Endodermal cell (in vitro differentiated cells): ENCODE results near the gene SENP6. TPM values are rescaled to one million over a fixed set of nuclear protein-coding genes. Genes with fewer than 3 reads are reported as not detected.
"Not testable (repeated sequence)": the region's sequence is repeated elsewhere in the genome, so short reads cannot be mapped to it uniquely, and the experiment has no call there.

Experiments used
- DNase-seq: peaks from one replicate; pipeline ENCODE4 v3.0.0-alpha.2; 2017
- H3K27ac ChIP-seq: 2 replicates; pipeline ENCODE4 v1.5.1; 2013; ENCODE audit warnings: mild to moderate bottlenecking, low read depth, low read length, moderate library complexity
- H3K27me3 ChIP-seq: 2 replicates; pipeline ENCODE4 v1.6.1; 2013; ENCODE audit warnings: mild to moderate bottlenecking, low read length, moderate library complexity; ENCODE audit not compliant: insufficient read depth, control insufficient read depth, poor library complexity, severe bottlenecking
- H3K36me3 ChIP-seq: 2 replicates; pipeline ENCODE4 v1.7.0; 2013; ENCODE audit warnings: mild to moderate bottlenecking, low read length, moderate library complexity; ENCODE audit not compliant: control insufficient read depth, insufficient read depth
- H3K4me1 ChIP-seq: one replicate; pipeline ENCODE4 v1.7.0; 2013; ENCODE audit warnings: low read length; ENCODE audit not compliant: control insufficient read depth, insufficient read depth
- H3K4me3 ChIP-seq: 2 replicates; pipeline ENCODE4 v1.5.1; 2013; ENCODE audit warnings: mild to moderate bottlenecking, low read length, moderate library complexity
- H3K9ac ChIP-seq: 2 replicates; pipeline ENCODE4 v1.6.1; 2013; ENCODE audit warnings: mild to moderate bottlenecking, low read length, moderate library complexity; ENCODE audit not compliant: poor library complexity, severe bottlenecking; ENCODE audit errors: extremely low read depth
- H3K9me3 ChIP-seq: 2 replicates; pipeline ENCODE4 v1.6.1; 2013; ENCODE audit warnings: mild to moderate bottlenecking, low read length, moderate library complexity; ENCODE audit not compliant: control insufficient read depth
- H3K27ac Mint-ChIP-seq: 2 replicates; pipeline ENCODE4 v1.8.0; 2020; ENCODE audit warnings: mixed read lengths
- H3K27me3 Mint-ChIP-seq: 2 replicates; pipeline ENCODE4 v1.8.0; 2021; ENCODE audit warnings: mild to moderate bottlenecking, mixed read lengths; ENCODE audit not compliant: insufficient read depth
- H3K36me3 Mint-ChIP-seq: 2 replicates; pipeline ENCODE4 v1.8.0; 2020; ENCODE audit warnings: low read depth, mixed read lengths
- H3K4me1 Mint-ChIP-seq: 2 replicates; pipeline ENCODE4 v1.8.0; 2020; ENCODE audit warnings: mixed read lengths
- H3K4me3 Mint-ChIP-seq: 2 replicates; pipeline ENCODE4 v1.8.0; 2020; ENCODE audit warnings: mild to moderate bottlenecking, moderate library complexity, mixed read lengths
- H3K9me3 Mint-ChIP-seq: 2 replicates; pipeline ENCODE4 v1.8.0; 2020; ENCODE audit warnings: mild to moderate bottlenecking, mixed read lengths
- WGBS, 2 experiments: methylation state at CpG; one replicate each; pipeline versions ENCODE4 v1.1.5 to v1.1.7; 2013; ENCODE audit warnings: missing lambda C conversion rate in 2 of 2, mixed read lengths in 1 of 2; ENCODE audit not compliant: insufficient coverage in 1 of 2, insufficient read length in 1 of 2; 5-methylcytosine and 5-hydroxymethylcytosine counted together
- total RNA-seq, 2 donors: library from RNA; stranded (reverse); fragmentation: NEBNext Ultra II Directional in 1 of 2; extraction: Animal tissue kit (Norgen Biotek cat#: 25700) in 1 of 2; gene quantifications; 2 replicates in 1 of 2; 3 replicates in 1 of 2; pipeline ENCODE4 v1.2.1, GENCODE V29; 2021
- TF ChIP-seq, protein P1 (sequence below): fragments of 200-600 bp; sonication (generic); conservative IDR thresholded peaks from 2 replicates; pipeline ENCODE4 v1.5.0; 2021; ENCODE audit warnings: antibody characterized with exemption, mild to moderate bottlenecking

SENP6 gene
- total RNA-seq, 2 donors from 2014 or later, result 101 to 113 TPM

DNA sequence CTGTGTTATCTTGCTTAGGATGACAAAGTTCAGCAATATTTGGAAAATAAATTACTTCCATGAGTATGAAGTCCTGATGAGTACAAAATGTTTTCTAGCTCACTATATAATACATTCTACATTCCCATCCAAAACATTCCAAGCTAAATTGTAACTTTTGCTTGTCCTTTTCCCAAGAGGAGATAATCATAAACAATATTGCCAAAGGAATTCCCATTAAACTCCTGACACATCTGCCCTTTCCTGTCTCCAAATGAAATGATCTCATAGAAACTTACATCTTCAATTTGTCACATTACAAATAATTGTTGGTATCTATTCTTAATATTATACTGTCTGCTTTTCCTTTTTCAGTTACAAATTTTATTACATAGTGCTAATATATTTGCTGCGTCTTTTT lies 20.4 kb upstream of the SENP6 start:
- no peaks in the 10 kb centered on the region for H3K36me3 Mint-ChIP-seq
- TF ChIP-seq, protein P1, sequence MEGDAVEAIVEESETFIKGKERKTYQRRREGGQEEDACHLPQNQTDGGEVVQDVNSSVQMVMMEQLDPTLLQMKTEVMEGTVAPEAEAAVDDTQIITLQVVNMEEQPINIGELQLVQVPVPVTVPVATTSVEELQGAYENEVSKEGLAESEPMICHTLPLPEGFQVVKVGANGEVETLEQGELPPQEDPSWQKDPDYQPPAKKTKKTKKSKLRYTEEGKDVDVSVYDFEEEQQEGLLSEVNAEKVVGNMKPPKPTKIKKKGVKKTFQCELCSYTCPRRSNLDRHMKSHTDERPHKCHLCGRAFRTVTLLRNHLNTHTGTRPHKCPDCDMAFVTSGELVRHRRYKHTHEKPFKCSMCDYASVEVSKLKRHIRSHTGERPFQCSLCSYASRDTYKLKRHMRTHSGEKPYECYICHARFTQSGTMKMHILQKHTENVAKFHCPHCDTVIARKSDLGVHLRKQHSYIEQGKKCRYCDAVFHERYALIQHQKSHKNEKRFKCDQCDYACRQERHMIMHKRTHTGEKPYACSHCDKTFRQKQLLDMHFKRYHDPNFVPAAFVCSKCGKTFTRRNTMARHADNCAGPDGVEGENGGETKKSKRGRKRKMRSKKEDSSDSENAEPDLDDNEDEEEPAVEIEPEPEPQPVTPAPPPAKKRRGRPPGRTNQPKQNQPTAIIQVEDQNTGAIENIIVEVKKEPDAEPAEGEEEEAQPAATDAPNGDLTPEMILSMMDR, result no peak

DNA sequence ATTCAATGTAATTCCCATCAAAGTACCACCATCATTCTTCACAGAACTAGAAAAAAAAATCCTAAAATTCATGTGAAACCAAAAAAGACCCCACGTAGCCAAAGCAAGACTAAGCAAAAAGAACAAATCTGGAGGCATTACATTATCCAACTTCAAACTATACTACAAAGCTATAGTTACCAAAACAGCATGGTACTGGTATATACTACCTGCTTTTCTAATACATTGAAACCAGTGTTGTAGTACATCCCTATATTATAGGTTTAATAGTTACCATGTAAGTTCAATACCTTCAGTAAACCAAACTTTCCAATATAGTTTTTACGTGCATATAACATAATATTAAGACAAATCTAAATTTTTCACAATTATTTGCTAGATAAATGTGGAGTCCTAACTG lies 17.1 kb upstream of the SENP6 start:
- not testable (repeated sequence) for H3K9ac ChIP-seq, H3K36me3 Mint-ChIP-seq, H3K36me3 ChIP-seq, H3K27me3 Mint-ChIP-seq, H3K27ac Mint-ChIP-seq, H3K4me1 ChIP-seq, H3K4me3 Mint-ChIP-seq, DNase-seq, H3K4me1 Mint-ChIP-seq, H3K9me3 Mint-ChIP-seq, H3K9me3 ChIP-seq, H3K4me3 ChIP-seq, H3K27me3 ChIP-seq, H3K27ac ChIP-seq
- 86 to 100% methylated on average over 1 of the region's 2 CpGs for WGBS, 2 experiments

More for the DNA sequence above, 20.4 kb upstream of the SENP6 start:
- no peak for DNase-seq
- no CpG with 5 or more reads among the region's 1 CpG for WGBS, 2 experiments
- peaks cover 1% of the 10 kb centered on the region for H3K27me3 Mint-ChIP-seq
- Histone ChIP-seq H3K4me1 (no peaks in the 10 kb centered on the region), H3K27me3 (no peaks in the 10 kb centered on the region), H3K9me3 (peaks cover 7% of the 10 kb centered on the region), H3K27ac (no peak overlapping the region), H3K9ac (no peak overlapping the region), H3K36me3 (no peaks in the 10 kb centered on the region), H3K4me3 (no peak overlapping the region)
- H3K9me3 Mint-ChIP-seq, result peaks cover 3% of the 10 kb centered on the region
- peaks cover 3% of the 10 kb centered on the region for H3K4me1 Mint-ChIP-seq
- H3K27ac Mint-ChIP-seq, result no peak overlapping the region
- no peak overlapping the region for H3K4me3 Mint-ChIP-seq

DNA sequence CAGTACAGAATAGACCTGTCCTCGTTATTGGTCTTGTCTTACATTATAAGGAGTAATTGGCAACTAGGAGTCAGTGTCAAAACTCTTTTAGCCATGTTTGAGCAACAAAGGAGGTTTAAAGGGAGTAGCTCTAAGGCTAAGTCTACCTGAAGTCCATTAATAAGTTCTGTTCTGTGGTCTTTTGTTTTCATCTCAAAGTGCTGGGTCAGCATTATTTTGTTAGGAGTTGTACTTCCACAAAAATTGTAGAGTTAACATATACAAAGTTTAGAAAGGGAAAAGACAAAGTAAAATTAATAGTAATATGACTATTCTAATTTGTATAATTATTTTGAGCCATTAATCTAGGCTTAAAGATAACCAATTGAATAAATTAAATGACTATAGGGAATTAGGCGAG lies 12.7 kb upstream of the SENP6 start:
- Histone ChIP-seq H3K9me3 (peaks cover 7% of the 10 kb centered on the region), H3K36me3 (no peaks in the 10 kb centered on the region), H3K27me3 (no peaks in the 10 kb centered on the region), H3K4me3 (no peak overlapping the region), H3K27ac (no peak overlapping the region), H3K4me1 (no peaks in the 10 kb centered on the region), H3K9ac (no peak overlapping the region)
- Mint-ChIP-seq H3K27ac (no peak overlapping the region), H3K4me1 (no peaks in the 10 kb centered on the region), H3K9me3 (peaks cover 3% of the 10 kb centered on the region), H3K36me3 (no peaks in the 10 kb centered on the region), H3K27me3 (peaks cover 1% of the 10 kb centered on the region), H3K4me3 (no peak overlapping the region)
- no peak for DNase-seq
- 78 to 96% methylated on average over 1 to 2 of the region's 2 CpGs for WGBS, 2 experiments
- TF ChIP-seq, protein P1, result no peak

DNA sequence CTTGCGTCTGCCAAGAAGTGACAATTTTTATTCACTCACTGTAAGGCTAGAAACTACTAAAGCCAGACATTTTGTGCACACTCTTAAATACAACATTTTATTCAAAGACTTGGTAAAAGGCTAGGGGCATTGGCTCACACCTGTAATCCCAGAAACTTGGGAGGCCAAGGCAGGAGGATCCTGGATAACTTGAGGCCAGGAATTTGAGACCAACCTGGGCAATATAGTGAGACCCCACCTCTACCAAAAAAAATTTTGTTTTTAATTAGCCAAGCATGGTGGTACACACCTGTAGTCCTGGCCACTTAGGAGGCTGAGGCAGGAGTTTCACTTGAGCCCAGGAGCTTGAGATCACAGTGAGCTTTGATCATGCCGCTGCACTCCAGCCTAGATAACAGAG lies 11.3 kb upstream of the SENP6 start:
- H3K27ac Mint-ChIP-seq, result no peak overlapping the region
- H3K36me3 Mint-ChIP-seq, result no peaks in the 10 kb centered on the region
- Histone ChIP-seq H3K4me3 (no peak overlapping the region), H3K27ac (no peak overlapping the region), H3K27me3 (no peaks in the 10 kb centered on the region), H3K4me1 (no peaks in the 10 kb centered on the region), H3K9ac (no peak overlapping the region), H3K9me3 (no peaks in the 10 kb centered on the region), H3K36me3 (no peaks in the 10 kb centered on the region)
- H3K4me3 Mint-ChIP-seq, result no peak overlapping the region
- no peaks in the 10 kb centered on the region for H3K27me3 Mint-ChIP-seq
- H3K4me1 Mint-ChIP-seq, result no peaks in the 10 kb centered on the region
- WGBS, 2 experiments, result 92 to 96% methylated on average over 2 of the region's 2 CpGs
- no peaks in the 10 kb centered on the region for H3K9me3 Mint-ChIP-seq
- no peak for DNase-seq
- TF ChIP-seq, protein P1, result no peak

DNA sequence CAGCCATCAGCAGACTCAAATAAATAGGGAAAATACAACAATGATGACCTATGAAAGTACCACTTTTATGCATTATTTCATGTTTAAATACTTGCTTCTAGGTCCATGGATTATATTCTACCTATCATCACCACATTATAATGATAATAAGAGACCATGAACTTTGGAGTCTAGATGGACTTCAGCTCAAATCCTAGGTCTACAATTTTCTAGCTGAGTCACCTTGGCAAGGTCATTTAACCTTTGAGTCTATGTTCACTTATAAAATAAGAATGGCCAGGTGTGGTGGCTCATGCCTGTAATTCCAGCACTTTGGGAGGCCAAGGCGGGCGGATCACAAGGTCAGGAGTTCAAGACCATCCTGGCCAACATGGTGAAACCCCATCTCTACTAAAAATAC lies 5.3 kb upstream of the SENP6 start:
- DNase-seq, H3K27ac Mint-ChIP-seq, H3K36me3 ChIP-seq, H3K27ac ChIP-seq, H3K4me1 ChIP-seq, H3K9ac ChIP-seq, H3K9me3 Mint-ChIP-seq, H3K27me3 Mint-ChIP-seq, H3K36me3 Mint-ChIP-seq, H3K27me3 ChIP-seq, H3K4me3 Mint-ChIP-seq, H3K4me3 ChIP-seq, H3K9me3 ChIP-seq: not testable (repeated sequence)
- H3K4me1 Mint-ChIP-seq, result peaks cover 11% of the 10 kb centered on the region
- 100% methylated on average over 1 of the region's 2 CpGs; no CpG with 5 or more reads in 1 of the 2 experiments for WGBS, 2 experiments
